Neural progenitor cell (in vitro differentiated cells): Measurements from ENCODE around the gene SHC2. TPM values are rescaled to one million over a fixed set of nuclear protein-coding genes. Genes with fewer than 3 reads are reported as not detected.

Experiments
- DNase-seq: peaks from one replicate; pipeline ENCODE4 v3.0.0-alpha.2; 2016; ENCODE audit warnings: low spot score
- H2AFZ ChIP-seq: fragments of 200-600 bp; sonication (generic); replicated peaks from 2 replicates; pipeline ENCODE4 v1.6.1; 2016; ENCODE audit warnings: antibody characterized with exemption
- H3F3A ChIP-seq: fragments of 200-600 bp; sonication (generic); 2 replicates; pipeline ENCODE4 v1.6.1; 2016; ENCODE audit warnings: antibody characterized with exemption, low read depth
- H3K27ac ChIP-seq: fragments of 200-600 bp; sonication (generic); 2 replicates; pipeline ENCODE4 v1.5.1; 2016; ENCODE audit warnings: mild to moderate bottlenecking
- H3K27me3 ChIP-seq: fragments of 200-600 bp; sonication (generic); 2 replicates; pipeline ENCODE4 v1.6.1; 2016; ENCODE audit warnings: mild to moderate bottlenecking, moderate library complexity
- H3K36me3 ChIP-seq: fragments of 200-600 bp; sonication (generic); 2 replicates; pipeline ENCODE4 v1.5.1; 2016
- H3K4me1 ChIP-seq: fragments of 200-600 bp; sonication (generic); 2 replicates; pipeline ENCODE4 v1.6.1; 2016; ENCODE audit warnings: mixed run types
- H3K4me2 ChIP-seq: fragments of 200-600 bp; sonication (generic); 2 replicates; pipeline ENCODE4 v1.6.1; 2016
- H3K4me3 ChIP-seq: fragments of 200-600 bp; sonication (generic); 2 replicates; pipeline ENCODE4 v1.5.1; 2016
- H3K79me2 ChIP-seq: fragments of 200-600 bp; sonication (generic); 2 replicates; pipeline ENCODE4 v1.6.1; 2016; ENCODE audit warnings: low read depth
- H3K9ac ChIP-seq: fragments of 200-600 bp; sonication (generic); 2 replicates; pipeline ENCODE4 v1.6.1; 2016
- H3K9me3 ChIP-seq: fragments of 200-600 bp; sonication (generic); 2 replicates; pipeline ENCODE4 v1.5.1; 2016; ENCODE audit warnings: low read depth
- H4K20me1 ChIP-seq: fragments of 200-600 bp; sonication (generic); 2 replicates; pipeline ENCODE4 v1.6.1; 2016; ENCODE audit warnings: low read depth
- H3K27ac Mint-ChIP-seq: 3 replicates; pipeline ENCODE4 v1.8.0; 2021; ENCODE audit warnings: mixed read lengths
- H3K27me3 Mint-ChIP-seq: 2 replicates; pipeline ENCODE4 v1.8.0; 2022; ENCODE audit warnings: low read depth, mild to moderate bottlenecking, inconsistent platforms, moderate library complexity, mixed read lengths; ENCODE audit not compliant: insufficient read depth
- H3K36me3 Mint-ChIP-seq: 3 replicates; pipeline ENCODE4 v1.8.0; 2021; ENCODE audit warnings: mixed read lengths
- H3K4me1 Mint-ChIP-seq: 3 replicates; pipeline ENCODE4 v1.8.0; 2021; ENCODE audit warnings: mixed read lengths
- H3K4me3 Mint-ChIP-seq: 3 replicates; pipeline ENCODE4 v1.8.0; 2021; ENCODE audit warnings: mild to moderate bottlenecking, moderate library complexity, mixed read lengths
- H3K9me3 Mint-ChIP-seq: 3 replicates; pipeline ENCODE4 v1.8.0; 2020; ENCODE audit warnings: mixed read lengths
- CTCF ChIP-seq: fragments of 200-600 bp; sonication (generic); IDR thresholded peaks from 2 replicates; pipeline ENCODE4 v1.5.1; 2017; ENCODE audit warnings: antibody characterized with exemption, mild to moderate bottlenecking
- EZH2 ChIP-seq: fragments of 200-600 bp; sonication (generic); IDR thresholded peaks from 2 replicates; pipeline ENCODE4 v1.6.1; 2017; ENCODE audit warnings: antibody characterized with exemption, mild to moderate bottlenecking, moderate library complexity
- EZH2phosphoT487 ChIP-seq: fragments of 200-600 bp; sonication (generic); IDR thresholded peaks from 2 replicates; pipeline ENCODE4 v1.6.1; 2017; ENCODE audit warnings: antibody characterized with exemption
- total RNA-seq: library from RNA; depleted of rRNA; stranded (reverse); fragments of >200 nt; gene quantifications from 2 replicates; pipeline ENCODE4 v1.2.3, GENCODE V29; 2015; ENCODE audit warnings: low replicate concordance

SHC2 gene
- total RNA-seq, 1 donor from 2014 or later, result 3.2 TPM

- Histone ChIP-seq H3K9me3 (no peaks in the 10 kb centered on the region), H3K4me3 (no peak overlapping the region), H4K20me1 (no peaks in the 10 kb centered on the region), H3K9ac (no peak overlapping the region), H3K36me3 (no peaks in the 10 kb centered on the region), H3K4me2 (no peak overlapping the region), H3K4me1 (peaks cover 7% of the 10 kb centered on the region), H3K79me2 (no peaks in the 10 kb centered on the region), H3K27me3 (peaks cover 8% of the 10 kb centered on the region), H3F3A (peaks cover 7% of the 10 kb centered on the region), H3K27ac (no peak overlapping the region), H2AFZ (no peak overlapping the region)
- H3K27ac Mint-ChIP-seq, result peak overlapping the region; percentile 72
- TF ChIP-seq EZH2 (no peak), EZH2phosphoT487 (no peak), CTCF (no peak)
- H3K36me3 Mint-ChIP-seq, result no peaks in the 10 kb centered on the region
- H3K4me3 Mint-ChIP-seq, result peak overlapping the region; percentile 15
- H3K4me1 Mint-ChIP-seq, result peaks cover 27% of the 10 kb centered on the region
- peaks cover 21% of the 10 kb centered on the region for H3K9me3 Mint-ChIP-seq
- DNase-seq, result no peak
- peaks cover 18% of the 10 kb centered on the region for H3K27me3 Mint-ChIP-seq
Measured at GRCh38 chr19:389935-390289, 70.9 kb downstream of the SHC2 start.

- no peaks in the 10 kb centered on the region for H3K36me3 ChIP-seq
- no peak for DNase-seq
- H3K36me3 Mint-ChIP-seq, result no peaks in the 10 kb centered on the region
- no peak overlapping the region for H3K9ac ChIP-seq
- H3K27me3 ChIP-seq, result peaks cover 8% of the 10 kb centered on the region
- H3K4me3 Mint-ChIP-seq, result no peak overlapping the region
- no peak overlapping the region for H2AFZ ChIP-seq
- no peaks in the 10 kb centered on the region for H3K79me2 ChIP-seq
- H3K4me1 ChIP-seq, result peaks cover 10% of the 10 kb centered on the region
- H3K4me2 ChIP-seq, result no peak overlapping the region
- H3K9me3 ChIP-seq, result no peaks in the 10 kb centered on the region
- H3K4me3 ChIP-seq, result no peak overlapping the region
- H3K27me3 Mint-ChIP-seq, result peaks cover 17% of the 10 kb centered on the region
- H3K4me1 Mint-ChIP-seq, result peaks cover 30% of the 10 kb centered on the region
- H3K27ac ChIP-seq, result no peak overlapping the region
- H3K9me3 Mint-ChIP-seq, result peaks cover 19% of the 10 kb centered on the region
- no peaks in the 10 kb centered on the region for H4K20me1 ChIP-seq
- peak overlapping the region; percentile 50 for H3K27ac Mint-ChIP-seq
- TF ChIP-seq CTCF (no peak), EZH2phosphoT487 (no peak), EZH2 (no peak)
- H3F3A ChIP-seq, result peaks cover 10% of the 10 kb centered on the region
Measured at GRCh38 chr19:389255-389934, 71.4 kb downstream of the SHC2 start.

- H3K4me3 ChIP-seq, result no peak overlapping the region
- no peak overlapping the region for H3K4me2 ChIP-seq
- Mint-ChIP-seq H3K4me1 (peaks cover 37% of the 10 kb centered on the region), H3K36me3 (no peaks in the 10 kb centered on the region), H3K4me3 (peak overlapping the region; percentile 38), H3K27ac (peak overlapping the region; percentile 46), H3K9me3 (peaks cover 17% of the 10 kb centered on the region), H3K27me3 (peaks cover 17% of the 10 kb centered on the region)
- H3K36me3 ChIP-seq, result no peaks in the 10 kb centered on the region
- H3K27me3 ChIP-seq, result peaks cover 8% of the 10 kb centered on the region
- peaks cover 11% of the 10 kb centered on the region for H3K4me1 ChIP-seq
- TF ChIP-seq EZH2phosphoT487 (no peak), EZH2 (no peak), CTCF (no peak)
- no peaks in the 10 kb centered on the region for H3K79me2 ChIP-seq
- H3K27ac ChIP-seq, result no peak overlapping the region
- no peak for DNase-seq
- H2AFZ ChIP-seq, result no peak overlapping the region
- H4K20me1 ChIP-seq, result no peaks in the 10 kb centered on the region
- H3F3A ChIP-seq, result peaks cover 14% of the 10 kb centered on the region
- H3K9me3 ChIP-seq, result no peaks in the 10 kb centered on the region
- no peak overlapping the region for H3K9ac ChIP-seq
Measured at GRCh38 chr19:388691-389090, 72.1 kb downstream of the SHC2 start.
